GM19025 (cell line): Measurements from ENCODE around the gene DNAJA1.
"Not testable (repeated sequence)": the region's sequence is repeated elsewhere in the genome, so short reads cannot be mapped to it uniquely, and the experiment has no call there.

Source experiments
- ATAC-seq: cut with Tn5 transposase; IDR thresholded peaks from one replicate; pipeline ENCODE4 v1.9.1; 2021; ENCODE audit warnings: mild to moderate bottlenecking, low read depth, moderate library complexity; ENCODE audit not compliant: unreplicated experiment

DNAJA1 gene

DNA sequence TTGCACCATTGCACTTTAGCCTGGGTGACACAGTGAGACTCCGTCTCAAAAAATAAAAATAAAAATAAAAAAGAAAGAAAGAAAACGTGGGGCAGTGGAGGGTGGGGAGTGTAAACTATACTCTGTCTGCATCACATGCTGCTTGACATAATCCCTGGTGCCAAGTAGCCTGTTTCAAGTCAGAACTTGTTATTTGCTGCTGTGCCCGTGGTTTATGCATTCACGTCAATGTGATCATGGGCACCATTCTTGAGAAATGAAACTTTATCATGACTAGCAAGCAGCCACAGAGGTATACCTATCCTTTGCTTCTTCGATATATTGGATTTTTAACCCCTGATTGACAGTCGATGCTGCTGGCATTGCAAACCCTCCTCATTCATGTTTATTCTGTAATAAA is 55.5 kb downstream of the DNAJA1 start:
- no peak for ATAC-seq

DNA sequence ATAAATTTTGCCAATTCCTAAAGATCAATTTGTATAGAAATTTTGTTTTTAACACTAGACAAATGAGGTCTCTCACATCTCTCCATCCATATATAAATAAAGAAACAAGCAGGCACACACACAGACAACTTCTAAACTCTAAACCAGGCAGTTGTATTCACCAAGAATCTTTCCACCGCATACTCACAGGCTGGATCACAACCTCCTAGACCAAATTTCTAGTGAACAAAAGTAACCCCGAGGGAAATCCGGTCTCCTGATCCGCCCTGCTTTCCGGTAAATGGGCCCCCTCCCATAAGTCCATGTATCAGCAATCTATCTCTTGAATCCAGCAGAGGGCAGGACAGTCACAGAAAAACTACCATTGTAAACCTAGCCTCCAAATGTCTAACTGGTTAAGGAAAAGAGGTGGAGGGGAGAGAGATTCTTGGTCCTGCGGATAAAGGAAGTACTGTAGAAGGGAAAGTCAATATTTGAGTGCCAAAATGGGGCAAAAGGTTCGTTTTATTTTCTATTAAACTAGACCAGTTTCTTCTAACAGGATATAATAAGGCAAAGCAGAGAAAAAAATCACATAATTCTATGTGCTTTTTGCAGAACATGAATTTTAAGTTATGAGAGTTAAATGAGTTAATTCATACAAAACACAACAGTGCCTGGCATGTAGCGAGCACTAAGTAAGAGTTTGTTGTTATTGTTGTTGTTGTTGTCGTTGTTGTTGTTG is 56.2 kb downstream of the DNAJA1 start:
- ATAC-seq: no peak

DNA sequence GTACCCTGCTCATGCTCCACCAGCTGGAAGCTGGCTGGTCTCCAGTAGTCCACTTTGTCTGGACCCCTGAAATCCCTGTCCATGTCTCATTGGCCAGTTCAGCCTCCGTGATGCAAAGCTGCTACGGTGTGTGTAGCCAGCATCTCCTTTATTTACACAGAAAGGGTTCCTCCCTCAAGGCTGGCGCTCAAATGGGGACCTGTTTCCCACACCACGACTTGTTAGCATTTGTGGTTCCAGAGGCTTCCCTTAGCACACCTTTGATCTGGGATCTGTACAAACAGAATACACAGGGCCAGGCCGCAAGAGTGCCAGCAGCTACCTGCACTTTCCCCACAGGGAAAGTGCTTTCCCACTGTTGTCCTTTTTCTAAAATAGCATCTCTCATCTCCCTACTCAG is 57.1 kb downstream of the DNAJA1 start:
- ATAC-seq: no peak

DNA sequence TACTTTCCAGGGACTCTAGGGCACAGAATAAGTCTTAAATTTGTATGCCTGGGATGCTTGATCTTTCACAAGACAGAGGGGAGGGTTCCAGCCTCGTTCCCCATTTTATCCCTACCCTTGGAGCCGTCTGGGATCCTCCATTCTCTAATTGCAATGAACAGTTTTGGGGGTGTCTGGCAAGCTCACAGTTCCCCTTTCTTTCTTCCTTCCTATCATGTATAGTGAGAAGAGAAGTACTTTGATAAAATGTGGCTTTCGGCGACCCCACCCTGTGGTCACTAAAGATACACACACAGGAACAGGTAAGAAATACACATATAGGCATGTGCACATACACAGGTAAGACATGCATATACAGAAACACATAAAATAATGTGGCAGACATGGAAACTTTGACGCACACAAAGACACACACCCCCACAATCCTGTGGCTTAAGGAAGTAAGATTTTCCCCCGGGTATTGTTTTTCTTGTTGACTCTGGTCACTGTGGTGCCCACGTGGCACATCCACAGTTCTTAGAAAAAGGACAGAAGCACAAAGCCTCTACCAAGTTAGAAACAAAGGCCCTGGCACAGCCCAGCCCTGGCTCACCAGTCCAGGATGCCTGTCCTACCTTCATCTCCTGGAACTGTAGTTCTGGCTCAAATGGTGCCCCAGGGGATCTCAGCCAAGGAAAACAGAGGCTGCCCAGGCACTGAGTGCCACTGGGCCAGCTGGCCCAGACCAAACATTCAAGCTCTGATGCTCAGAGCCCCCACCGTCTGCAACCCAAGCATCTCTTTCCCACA is 57.7 kb downstream of the DNAJA1 start:
- no peak for ATAC-seq

DNA sequence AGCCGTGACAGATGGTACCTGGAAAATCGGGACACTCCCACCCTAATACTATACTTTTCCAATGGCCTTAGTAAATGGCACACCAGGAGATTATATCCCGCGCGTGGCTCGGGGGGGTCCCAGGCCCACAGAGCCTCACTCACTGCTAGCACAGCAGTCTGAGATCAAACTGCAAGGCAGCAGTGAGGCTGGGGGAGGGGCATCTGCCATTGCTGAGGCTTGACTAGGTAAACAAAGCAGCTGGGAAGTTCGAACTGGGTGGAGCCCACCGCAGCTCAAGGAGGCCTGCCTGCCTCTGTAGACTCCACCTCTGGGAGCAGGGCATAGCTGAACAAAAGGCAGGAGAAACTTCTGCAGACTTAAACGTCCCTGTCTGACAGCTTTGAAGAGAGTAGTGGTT is 60.6 kb downstream of the DNAJA1 start:
- not testable (repeated sequence) for ATAC-seq
